Thoracic aorta (tissue), 2 donors: ENCODE data around the gene CALHM6. TPM values are rescaled to one million over a fixed set of nuclear protein-coding genes. Genes with fewer than 3 reads are reported as not detected.

Experiments used
- ATAC-seq: fragments of 150-250 bp; one replicate; pipeline ENCODE4 v1.8.0; 2017; ENCODE audit warnings: low read depth; ENCODE audit not compliant: insufficient number of reproducible peaks, low FRiP score
- DNase-seq: peaks from one replicate; pipeline ENCODE4 v3.0.0-alpha.2; 2020; ENCODE audit warnings: low spot score
- H3K27ac ChIP-seq, 2 donors: fragments of 200-600 bp; sonication (generic); 1 replicate in 1 of 2; 2 replicates in 1 of 2; pipeline ENCODE4 v1.5.1; 2016; ENCODE audit warnings: mild to moderate bottlenecking in 2 of 2, moderate library complexity in 2 of 2
- H3K27me3 ChIP-seq: fragments of 200-600 bp; sonication (generic); replicated peaks from 2 replicates; pipeline ENCODE4 v1.6.0; 2016; ENCODE audit warnings: mild to moderate bottlenecking; ENCODE audit not compliant: insufficient read depth
- H3K36me3 ChIP-seq: fragments of 200-600 bp; sonication (generic); one replicate; pipeline ENCODE4 v1.5.1; 2016
- H3K4me1 ChIP-seq, 2 donors: fragments of 200-600 bp; sonication (generic); 1 replicate in 1 of 2; 2 replicates in 1 of 2; pipeline versions ENCODE4 v1.5.1 to v1.6.0; 2016; ENCODE audit warnings: low read depth in 2 of 2, mild to moderate bottlenecking in 1 of 2; ENCODE audit not compliant: control insufficient read depth in 1 of 2
- H3K4me3 ChIP-seq: fragments of 200-600 bp; sonication (generic); 2 replicates; pipeline ENCODE4 v1.5.1; 2016; ENCODE audit warnings: mild to moderate bottlenecking
- H3K9me3 ChIP-seq: fragments of 200-600 bp; sonication (generic); 2 replicates; pipeline ENCODE4 v1.5.1; 2016
- CTCF ChIP-seq: fragments of 200-600 bp; sonication (generic); IDR thresholded peaks from one replicate; pipeline ENCODE4 v1.5.1; 2019; ENCODE audit warnings: antibody characterized with exemption
- total RNA-seq, 2 donors: library from RNA; depleted of rRNA; stranded (reverse); fragments of >200 nt; gene quantifications; one replicate each; pipeline versions ENCODE4 v1.1.0 to v1.2.3, GENCODE V29; 2016

The CALHM6 gene
- total RNA-seq, 2 donors from 2014 or later: 3.9 to 15.0 TPM

GRCh38 chr6:116449565-116449964 lies 11.6 kb upstream of the CALHM6 start:
- H3K27me3 ChIP-seq: no peaks in the 10 kb centered on the region
- no peaks in the 10 kb centered on the region for H3K36me3 ChIP-seq
- ATAC-seq: no peak
- peaks cover 6 to 14% of the 10 kb centered on the region in 2 donors for H3K4me1 ChIP-seq
- no peak overlapping the region for H3K4me3 ChIP-seq
- no peaks in the 10 kb centered on the region for H3K9me3 ChIP-seq
- no peak overlapping the region for H3K27ac ChIP-seq
- TF ChIP-seq CTCF: no peak
- DNase-seq: no peak

GRCh38 chr6:116450185-116450710 lies 10.9 kb upstream of the CALHM6 start:
- Histone ChIP-seq H3K4me3 (no peak overlapping the region), H3K27me3 (no peaks in the 10 kb centered on the region), H3K36me3 (no peaks in the 10 kb centered on the region), H3K27ac (no peak overlapping the region), H3K9me3 (no peaks in the 10 kb centered on the region), H3K4me1 (peaks cover 6 to 14% of the 10 kb centered on the region in 2 donors)
- no peak for DNase-seq
- no peak for ATAC-seq
- TF ChIP-seq CTCF: no peak

- no peaks in the 10 kb centered on the region for H3K27me3 ChIP-seq
- no peaks in the 10 kb centered on the region for H3K36me3 ChIP-seq
- no peaks in the 10 kb centered on the region for H3K9me3 ChIP-seq
- no peak overlapping the region for H3K4me3 ChIP-seq
- H3K4me1 ChIP-seq: peaks cover 6 to 14% of the 10 kb centered on the region in 2 donors
- no peak overlapping the region for H3K27ac ChIP-seq
- ATAC-seq (no peak), DNase-seq (no peak)
- TF ChIP-seq CTCF: no peak
Observed at GRCh38 chr6:116450769-116451740, 10.1 kb upstream of the CALHM6 start.

- ATAC-seq (no peak), DNase-seq (no peak)
- Histone ChIP-seq H3K36me3 (no peaks in the 10 kb centered on the region), H3K4me3 (no peak overlapping the region), H3K27me3 (no peaks in the 10 kb centered on the region), H3K4me1 (peaks cover 2 to 10% of the 10 kb centered on the region in 2 donors), H3K27ac (no peak overlapping the region), H3K9me3 (no peaks in the 10 kb centered on the region)
- no peak for TF ChIP-seq CTCF
Observed at GRCh38 chr6:116451916-116452315, 9.3 kb upstream of the CALHM6 start.

GRCh38 chr6:116452531-116452930 lies 8.6 kb upstream of the CALHM6 start:
- no peaks in the 10 kb centered on the region for H3K9me3 ChIP-seq
- DNase-seq: no peak
- no peak overlapping the region for H3K27ac ChIP-seq
- no peak overlapping the region for H3K4me3 ChIP-seq
- H3K36me3 ChIP-seq: no peaks in the 10 kb centered on the region
- TF ChIP-seq CTCF: no peak
- H3K4me1 ChIP-seq: peaks cover 0 to 4% of the 10 kb centered on the region in 2 donors
- H3K27me3 ChIP-seq: no peaks in the 10 kb centered on the region
- ATAC-seq: no peak
